Lung (tissue), 12 donors: ENCODE results near the gene C22orf39. TPM values are rescaled to one million over a fixed set of nuclear protein-coding genes. Genes with fewer than 3 reads are reported as not detected.

Experiments used
- ATAC-seq: fragments of 200-7000 bp; cut with Tn5 transposase; one replicate; pipeline ENCODE4 v1.9.1; 2020; ENCODE audit warnings: moderate number of reproducible peaks; ENCODE audit not compliant: insufficient read depth, low FRiP score
- DNase-seq, 3 donors: peaks; one replicate each; pipeline ENCODE4 v3.0.0-alpha.2; 2013 to 2017
- H3K27ac ChIP-seq, 2 donors: one replicate each; pipeline ENCODE4 v1.5.1; 2013; ENCODE audit warnings: mild to moderate bottlenecking in 2 of 2, moderate library complexity in 2 of 2, control low read depth in 1 of 2, inconsistent platforms in 1 of 2, low read depth in 1 of 2, low read length in 1 of 2
- H3K27me3 ChIP-seq, 3 donors: one replicate each; pipeline ENCODE4 v1.5.1; 2013; ENCODE audit warnings: low read length in 2 of 3; ENCODE audit not compliant: control insufficient read depth in 3 of 3, insufficient read depth in 3 of 3
- H3K36me3 ChIP-seq, 4 donors: one replicate each; pipeline ENCODE4 v1.5.1; 2013; ENCODE audit warnings: low read length in 4 of 4, mild to moderate bottlenecking in 1 of 4, moderate library complexity in 1 of 4; ENCODE audit not compliant: control insufficient read depth in 4 of 4, insufficient read depth in 4 of 4
- H3K4me1 ChIP-seq, 5 donors: one replicate each; pipeline ENCODE4 v1.5.1; 2013; ENCODE audit warnings: low read length in 5 of 5, mild to moderate bottlenecking in 2 of 5, moderate library complexity in 1 of 5; ENCODE audit not compliant: control insufficient read depth in 5 of 5, insufficient read depth in 5 of 5
- H3K4me3 ChIP-seq: one replicate; pipeline ENCODE4 v1.5.1; 2013; ENCODE audit warnings: mild to moderate bottlenecking, control low read depth, moderate library complexity
- H3K9ac ChIP-seq, 2 donors: one replicate each; pipeline ENCODE4 v1.5.1; 2013; ENCODE audit warnings: low read length in 2 of 2, control low read depth in 1 of 2; ENCODE audit not compliant: insufficient read depth in 1 of 2
- H3K9me3 ChIP-seq, 4 donors: one replicate each; pipeline ENCODE4 v1.5.1; 2013; ENCODE audit warnings: low read length in 3 of 4, mild to moderate bottlenecking in 1 of 4, moderate library complexity in 1 of 4; ENCODE audit not compliant: control insufficient read depth in 4 of 4, insufficient read depth in 3 of 4
- WGBS, 2 donors: extraction: QIAGEN DNeasy Blood & Tissue Kit; methylation state at CpG; one replicate each; pipeline ENCODE4 v1.1.7; 2013; 5-methylcytosine and 5-hydroxymethylcytosine counted together
- polyA plus RNA-seq, 2 donors: library from polyadenylated mRNA; stranded (reverse); fragments of 200-250 nt; gene quantifications; one replicate each; pipeline ENCODE4 v1.2.1, GENCODE V29; 2013
- total RNA-seq, 2 donors: library from RNA; depleted of rRNA in 1 of 2; stranded (reverse); fragments of >200 nt in 1 of 2; gene quantifications; one replicate each; pipeline ENCODE4 v1.2.1, GENCODE V29; 2014 to 2021
- TF ChIP-seq, protein P1 (sequence below): IDR thresholded peaks from 2 replicates; pipeline ENCODE4 v1.5.1; 2012; ENCODE audit warnings: mild to moderate bottlenecking; ENCODE audit errors: control extremely low read depth, extremely low read depth
- donor health status: control.
- donor health status: control.
- donor health status: Bipolar disorder and iron deficiency.
- donor health status: healthy.
- donor health status: DM: yes; HTN: yes; CAD: no.

C22orf39 gene
- total and polyA plus RNA-seq, 4 donors: 24.2 to 39.9 (median 28.6) TPM

DNA sequence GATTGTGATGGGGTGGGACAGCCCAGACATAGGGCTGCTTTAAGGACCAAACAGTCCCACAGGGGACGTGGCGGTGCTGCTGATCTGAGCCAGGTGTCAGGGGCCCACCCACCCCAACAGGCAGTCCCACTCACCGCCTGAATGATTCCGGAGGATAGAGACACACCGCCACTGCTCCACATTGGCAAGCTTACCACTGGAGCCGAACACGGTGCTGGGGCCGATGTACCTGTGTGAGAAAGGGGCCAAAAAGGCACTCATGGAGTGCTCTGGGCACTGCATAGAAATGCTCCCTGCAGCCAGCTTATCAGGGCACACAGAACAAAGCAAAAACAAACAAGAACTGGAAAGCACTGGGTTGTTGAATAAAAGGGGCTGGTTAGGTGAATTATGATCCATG is 41.9 kb downstream of the C22orf39 start:
- DNase-seq (no peak), ATAC-seq (no peak)
- peaks cover 0 to 5% (median 0%) of the 10 kb centered on the region in 5 donors for H3K4me1 ChIP-seq
- no peak overlapping the region for H3K27ac ChIP-seq
- H3K4me3 ChIP-seq: no peak overlapping the region
- TF ChIP-seq, protein P1, sequence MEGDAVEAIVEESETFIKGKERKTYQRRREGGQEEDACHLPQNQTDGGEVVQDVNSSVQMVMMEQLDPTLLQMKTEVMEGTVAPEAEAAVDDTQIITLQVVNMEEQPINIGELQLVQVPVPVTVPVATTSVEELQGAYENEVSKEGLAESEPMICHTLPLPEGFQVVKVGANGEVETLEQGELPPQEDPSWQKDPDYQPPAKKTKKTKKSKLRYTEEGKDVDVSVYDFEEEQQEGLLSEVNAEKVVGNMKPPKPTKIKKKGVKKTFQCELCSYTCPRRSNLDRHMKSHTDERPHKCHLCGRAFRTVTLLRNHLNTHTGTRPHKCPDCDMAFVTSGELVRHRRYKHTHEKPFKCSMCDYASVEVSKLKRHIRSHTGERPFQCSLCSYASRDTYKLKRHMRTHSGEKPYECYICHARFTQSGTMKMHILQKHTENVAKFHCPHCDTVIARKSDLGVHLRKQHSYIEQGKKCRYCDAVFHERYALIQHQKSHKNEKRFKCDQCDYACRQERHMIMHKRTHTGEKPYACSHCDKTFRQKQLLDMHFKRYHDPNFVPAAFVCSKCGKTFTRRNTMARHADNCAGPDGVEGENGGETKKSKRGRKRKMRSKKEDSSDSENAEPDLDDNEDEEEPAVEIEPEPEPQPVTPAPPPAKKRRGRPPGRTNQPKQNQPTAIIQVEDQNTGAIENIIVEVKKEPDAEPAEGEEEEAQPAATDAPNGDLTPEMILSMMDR: no peak
- no peaks in the 10 kb centered on the region for H3K27me3 ChIP-seq
- H3K9me3 ChIP-seq: no peaks in the 10 kb centered on the region
- 95 to 96% methylated on average over 8 of the region's 8 CpGs for WGBS, 2 donors
- peaks cover 4 to 40% (median 10%) of the 10 kb centered on the region in 4 donors for H3K36me3 ChIP-seq
- no peak overlapping the region for H3K9ac ChIP-seq

DNA sequence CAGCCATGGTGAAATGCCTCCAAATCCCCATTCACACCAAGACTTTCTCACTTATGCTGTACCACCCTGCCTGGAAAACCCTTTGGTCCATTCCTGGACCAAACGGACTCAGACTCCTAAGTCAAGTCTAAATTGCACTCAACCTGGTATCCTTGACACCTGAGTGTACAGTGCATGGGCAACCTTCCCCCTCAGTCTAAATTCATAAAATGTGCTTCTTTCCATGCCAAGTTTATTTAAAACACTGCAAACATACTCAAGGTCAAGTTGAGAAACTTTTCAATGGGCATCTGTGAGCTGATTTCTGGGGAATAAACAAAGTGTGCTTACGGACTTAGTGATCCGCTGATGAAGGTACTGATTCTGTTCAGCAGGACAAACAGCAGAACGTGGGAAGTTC is 42.4 kb downstream of the C22orf39 start:
- ATAC-seq (no peak), DNase-seq (no peak)
- Histone ChIP-seq H3K27me3 (no peaks in the 10 kb centered on the region), H3K27ac (no peak overlapping the region), H3K36me3 (peaks cover 4 to 41% (median 11%) of the 10 kb centered on the region in 4 donors), H3K4me1 (peaks cover 0 to 5% (median 0%) of the 10 kb centered on the region in 5 donors), H3K9ac (no peak overlapping the region), H3K9me3 (no peaks in the 10 kb centered on the region), H3K4me3 (no peak overlapping the region)
- TF ChIP-seq, protein P1: no peak
- WGBS, 2 donors: 88 to 93% methylated on average over 4 of the region's 4 CpGs

DNA sequence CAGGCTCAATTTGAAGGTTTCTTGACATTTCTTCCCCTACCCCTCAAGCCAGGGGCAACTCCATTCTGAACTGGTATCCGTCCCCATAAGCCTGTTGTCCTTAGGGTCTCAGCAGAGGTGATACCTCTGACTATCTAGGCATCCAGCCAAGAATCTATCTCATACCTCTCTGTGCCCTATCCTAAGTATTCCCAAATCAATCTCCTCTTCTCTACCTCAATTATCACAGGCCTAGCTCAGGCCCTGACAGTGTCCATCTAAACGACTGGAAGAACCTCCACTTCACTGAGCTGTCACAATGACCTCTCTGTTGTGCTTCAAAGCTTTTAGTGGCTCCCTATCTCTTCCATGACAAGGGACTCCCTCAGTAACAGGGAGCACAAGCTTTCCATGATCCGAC is 42.8 kb downstream of the C22orf39 start:
- ATAC-seq: no peak
- no peak for DNase-seq
- TF ChIP-seq, protein P1: no peak
- Histone ChIP-seq H3K9me3 (no peaks in the 10 kb centered on the region), H3K27ac (no peak overlapping the region), H3K4me1 (peaks cover 0 to 5% (median 0%) of the 10 kb centered on the region in 5 donors), H3K4me3 (no peak overlapping the region), H3K9ac (no peak overlapping the region), H3K36me3 (peaks cover 4 to 38% (median 11%) of the 10 kb centered on the region in 4 donors), H3K27me3 (no peaks in the 10 kb centered on the region)
- whole genome bisulfite sequencing, 2 donors: 96 to 97% methylated on average over 3 of the region's 3 CpGs

DNA sequence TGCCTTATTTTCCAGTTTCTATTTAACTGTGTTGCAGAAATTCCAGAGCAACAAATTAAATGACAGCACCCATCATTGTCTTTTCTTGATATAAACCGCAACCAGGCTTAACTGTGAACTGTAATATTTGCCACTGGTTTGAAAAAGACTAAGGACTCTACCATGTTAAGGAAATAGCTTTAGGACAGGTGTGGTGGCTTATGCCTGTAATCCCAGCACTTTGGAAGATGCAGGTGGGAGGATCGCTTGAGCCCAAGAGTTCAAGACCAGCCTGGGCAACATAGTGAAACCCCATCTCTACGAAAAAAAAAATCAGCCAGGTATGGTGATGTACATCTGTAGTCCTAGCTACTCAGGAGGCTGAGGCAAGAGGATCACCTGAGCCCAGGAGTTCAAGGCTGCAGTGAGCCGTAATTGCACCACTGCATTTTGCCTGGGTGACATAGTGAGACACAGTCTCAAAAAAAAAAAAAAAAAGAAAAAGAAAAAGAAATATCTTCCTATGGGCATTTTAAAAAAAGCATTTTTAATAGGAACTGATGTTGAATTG is 44.8 kb downstream of the C22orf39 start:
- H3K4me1 ChIP-seq: peaks cover 0 to 5% (median 0%) of the 10 kb centered on the region in 5 donors
- TF ChIP-seq, protein P1: no peak
- no peak for DNase-seq
- H3K27ac ChIP-seq: no peak overlapping the region
- no peaks in the 10 kb centered on the region for H3K9me3 ChIP-seq
- peaks cover 4 to 35% (median 11%) of the 10 kb centered on the region in 4 donors for H3K36me3 ChIP-seq
- no peak overlapping the region for H3K9ac ChIP-seq
- ATAC-seq: no peak
- H3K4me3 ChIP-seq: no peak overlapping the region
- whole genome bisulfite sequencing, 2 donors: 97 to 99% methylated on average over 4 of the region's 4 CpGs
- no peaks in the 10 kb centered on the region for H3K27me3 ChIP-seq
